ENCODE data around the gene RAB6B.

DNA sequence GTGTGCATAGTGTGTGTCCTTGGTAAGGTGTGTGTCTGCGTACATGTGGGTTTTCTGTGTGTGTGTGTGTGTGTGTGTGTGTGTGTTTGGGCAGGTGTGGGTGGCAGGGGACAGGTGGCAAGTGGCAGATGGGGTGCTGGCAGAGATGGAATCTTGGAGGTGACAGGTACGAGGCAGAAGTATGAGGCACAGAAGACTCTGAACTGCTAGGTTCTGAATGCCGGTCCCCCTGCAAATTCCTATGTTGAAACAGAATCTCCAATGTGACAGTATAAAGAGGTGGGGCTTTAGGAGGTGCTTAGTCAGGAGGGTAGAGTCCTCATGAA is 60.3 kb downstream of the RAB6B start:
- TF ChIP-seq, protein P1, sequence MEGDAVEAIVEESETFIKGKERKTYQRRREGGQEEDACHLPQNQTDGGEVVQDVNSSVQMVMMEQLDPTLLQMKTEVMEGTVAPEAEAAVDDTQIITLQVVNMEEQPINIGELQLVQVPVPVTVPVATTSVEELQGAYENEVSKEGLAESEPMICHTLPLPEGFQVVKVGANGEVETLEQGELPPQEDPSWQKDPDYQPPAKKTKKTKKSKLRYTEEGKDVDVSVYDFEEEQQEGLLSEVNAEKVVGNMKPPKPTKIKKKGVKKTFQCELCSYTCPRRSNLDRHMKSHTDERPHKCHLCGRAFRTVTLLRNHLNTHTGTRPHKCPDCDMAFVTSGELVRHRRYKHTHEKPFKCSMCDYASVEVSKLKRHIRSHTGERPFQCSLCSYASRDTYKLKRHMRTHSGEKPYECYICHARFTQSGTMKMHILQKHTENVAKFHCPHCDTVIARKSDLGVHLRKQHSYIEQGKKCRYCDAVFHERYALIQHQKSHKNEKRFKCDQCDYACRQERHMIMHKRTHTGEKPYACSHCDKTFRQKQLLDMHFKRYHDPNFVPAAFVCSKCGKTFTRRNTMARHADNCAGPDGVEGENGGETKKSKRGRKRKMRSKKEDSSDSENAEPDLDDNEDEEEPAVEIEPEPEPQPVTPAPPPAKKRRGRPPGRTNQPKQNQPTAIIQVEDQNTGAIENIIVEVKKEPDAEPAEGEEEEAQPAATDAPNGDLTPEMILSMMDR (IDR thresholded peaks at IDR 0.05; ENCODE audit: poor library complexity, severe bottlenecking), result no peak
- TF ChIP-seq EP300 (conservative IDR thresholded peaks at IDR 0.05; ENCODE audit: poor library complexity, severe bottlenecking) (no peak), RAD21 (conservative IDR thresholded peaks at IDR 0.05) (no peak), POLR2AphosphoS5 (IDR thresholded peaks at IDR 0.05) (no peak), MXI1 (conservative IDR thresholded peaks at IDR 0.05; ENCODE audit: poor library complexity, severe bottlenecking) (no peak), TAF1 (IDR thresholded peaks at IDR 0.05; ENCODE audit: low read depth) (no peak)
- TF ChIP-seq, protein P2, sequence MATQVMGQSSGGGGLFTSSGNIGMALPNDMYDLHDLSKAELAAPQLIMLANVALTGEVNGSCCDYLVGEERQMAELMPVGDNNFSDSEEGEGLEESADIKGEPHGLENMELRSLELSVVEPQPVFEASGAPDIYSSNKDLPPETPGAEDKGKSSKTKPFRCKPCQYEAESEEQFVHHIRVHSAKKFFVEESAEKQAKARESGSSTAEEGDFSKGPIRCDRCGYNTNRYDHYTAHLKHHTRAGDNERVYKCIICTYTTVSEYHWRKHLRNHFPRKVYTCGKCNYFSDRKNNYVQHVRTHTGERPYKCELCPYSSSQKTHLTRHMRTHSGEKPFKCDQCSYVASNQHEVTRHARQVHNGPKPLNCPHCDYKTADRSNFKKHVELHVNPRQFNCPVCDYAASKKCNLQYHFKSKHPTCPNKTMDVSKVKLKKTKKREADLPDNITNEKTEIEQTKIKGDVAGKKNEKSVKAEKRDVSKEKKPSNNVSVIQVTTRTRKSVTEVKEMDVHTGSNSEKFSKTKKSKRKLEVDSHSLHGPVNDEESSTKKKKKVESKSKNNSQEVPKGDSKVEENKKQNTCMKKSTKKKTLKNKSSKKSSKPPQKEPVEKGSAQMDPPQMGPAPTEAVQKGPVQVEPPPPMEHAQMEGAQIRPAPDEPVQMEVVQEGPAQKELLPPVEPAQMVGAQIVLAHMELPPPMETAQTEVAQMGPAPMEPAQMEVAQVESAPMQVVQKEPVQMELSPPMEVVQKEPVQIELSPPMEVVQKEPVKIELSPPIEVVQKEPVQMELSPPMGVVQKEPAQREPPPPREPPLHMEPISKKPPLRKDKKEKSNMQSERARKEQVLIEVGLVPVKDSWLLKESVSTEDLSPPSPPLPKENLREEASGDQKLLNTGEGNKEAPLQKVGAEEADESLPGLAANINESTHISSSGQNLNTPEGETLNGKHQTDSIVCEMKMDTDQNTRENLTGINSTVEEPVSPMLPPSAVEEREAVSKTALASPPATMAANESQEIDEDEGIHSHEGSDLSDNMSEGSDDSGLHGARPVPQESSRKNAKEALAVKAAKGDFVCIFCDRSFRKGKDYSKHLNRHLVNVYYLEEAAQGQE (IDR thresholded peaks at IDR 0.05; ENCODE audit: borderline replicate concordance), result no peak
